Endothelial cell of umbilical vein (primary cell): ENCODE results near the gene LIX1.

Experiments used
- EZH2 ChIP-seq: IDR thresholded peaks from 2 replicates; pipeline ENCODE4 v1.6.1; 2012; ENCODE audit warnings: borderline replicate concordance, low read depth, mild to moderate bottlenecking, moderate library complexity, low read length, inconsistent platforms; ENCODE audit not compliant: severe bottlenecking
- FOS ChIP-seq: IDR thresholded peaks from 2 replicates; pipeline ENCODE4 v1.6.1; 2011; ENCODE audit warnings: mild to moderate bottlenecking, low read length, moderate library complexity, borderline replicate concordance; ENCODE audit not compliant: insufficient read depth
- GATA2 ChIP-seq: IDR thresholded peaks from 2 replicates; pipeline ENCODE4 v1.7.0; 2011; ENCODE audit warnings: low read depth, mild to moderate bottlenecking, moderate library complexity, mixed read lengths, low read length; ENCODE audit not compliant: insufficient read length, insufficient read depth
- JUN ChIP-seq: IDR thresholded peaks from 2 replicates; pipeline ENCODE4 v1.6.1; 2011; ENCODE audit warnings: borderline replicate concordance, low read depth; ENCODE audit not compliant: insufficient read length, insufficient read depth
- MYC ChIP-seq: IDR thresholded peaks from one replicate; pipeline ENCODE4 v1.6.1; 2011; ENCODE audit warnings: mild to moderate bottlenecking, low read depth, low read length
- POLR2A ChIP-seq: IDR thresholded peaks from 2 replicates; pipeline ENCODE4 v1.6.1; 2012; ENCODE audit warnings: low read depth, mild to moderate bottlenecking, control low read depth, low read length
- POLR2AphosphoS5 ChIP-seq: IDR thresholded peaks from 2 replicates; pipeline ENCODE4 v1.6.1; 2012; ENCODE audit warnings: low read depth, mild to moderate bottlenecking, control low read depth, low read length, moderate library complexity; ENCODE audit not compliant: insufficient read depth
- TF ChIP-seq, protein P1 (sequence below), 2 donors: IDR thresholded peaks; 1 replicate in 1 of 2; 2 replicates in 1 of 2; pipeline ENCODE4 v1.5.1; 2011; ENCODE audit warnings: low read length in 2 of 2, mild to moderate bottlenecking in 2 of 2, moderate library complexity in 2 of 2, control low read depth in 1 of 2, inconsistent platforms in 1 of 2, low read depth in 1 of 2; ENCODE audit not compliant: insufficient read depth in 1 of 2; ENCODE audit errors: extremely low read depth in 1 of 2
- TF ChIP-seq, protein P2 (sequence below): IDR thresholded peaks from 2 replicates; pipeline ENCODE4 v1.6.1; 2011; ENCODE audit not compliant: insufficient read depth, insufficient read length

DNA sequence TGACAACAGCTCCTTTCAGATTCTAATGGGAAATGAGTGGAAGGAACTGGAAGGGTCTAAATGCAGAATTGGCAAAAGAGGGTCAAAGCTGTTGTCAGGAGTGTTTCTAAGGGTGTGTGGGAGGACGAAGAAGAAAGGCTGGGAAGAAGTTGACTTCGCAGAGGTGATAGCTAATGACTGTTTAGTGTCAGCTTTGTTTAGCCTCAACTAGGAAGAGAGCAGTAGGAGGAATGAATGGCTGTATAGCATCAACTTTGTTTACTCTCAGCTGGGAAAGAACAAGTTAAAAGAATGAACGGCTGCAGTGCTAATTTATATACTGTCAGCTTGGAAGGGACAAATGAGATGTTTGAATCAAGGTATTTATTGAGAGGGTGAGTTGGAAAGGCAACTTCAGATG, 5.9 kb upstream of the LIX1 start:
- TF ChIP-seq, protein P1, sequence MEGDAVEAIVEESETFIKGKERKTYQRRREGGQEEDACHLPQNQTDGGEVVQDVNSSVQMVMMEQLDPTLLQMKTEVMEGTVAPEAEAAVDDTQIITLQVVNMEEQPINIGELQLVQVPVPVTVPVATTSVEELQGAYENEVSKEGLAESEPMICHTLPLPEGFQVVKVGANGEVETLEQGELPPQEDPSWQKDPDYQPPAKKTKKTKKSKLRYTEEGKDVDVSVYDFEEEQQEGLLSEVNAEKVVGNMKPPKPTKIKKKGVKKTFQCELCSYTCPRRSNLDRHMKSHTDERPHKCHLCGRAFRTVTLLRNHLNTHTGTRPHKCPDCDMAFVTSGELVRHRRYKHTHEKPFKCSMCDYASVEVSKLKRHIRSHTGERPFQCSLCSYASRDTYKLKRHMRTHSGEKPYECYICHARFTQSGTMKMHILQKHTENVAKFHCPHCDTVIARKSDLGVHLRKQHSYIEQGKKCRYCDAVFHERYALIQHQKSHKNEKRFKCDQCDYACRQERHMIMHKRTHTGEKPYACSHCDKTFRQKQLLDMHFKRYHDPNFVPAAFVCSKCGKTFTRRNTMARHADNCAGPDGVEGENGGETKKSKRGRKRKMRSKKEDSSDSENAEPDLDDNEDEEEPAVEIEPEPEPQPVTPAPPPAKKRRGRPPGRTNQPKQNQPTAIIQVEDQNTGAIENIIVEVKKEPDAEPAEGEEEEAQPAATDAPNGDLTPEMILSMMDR (IDR thresholded peaks at IDR 0.05; ENCODE audit: extremely low read depth in 1 of 2, insufficient read depth in 1 of 2, low read depth in 1 of 2, low read length in 2 of 2): no peak
- TF ChIP-seq POLR2A (no peak), EZH2 (no peak), POLR2AphosphoS5 (no peak), GATA2 (no peak), JUN (no peak), MYC (no peak), FOS (no peak)
- TF ChIP-seq, protein P2, sequence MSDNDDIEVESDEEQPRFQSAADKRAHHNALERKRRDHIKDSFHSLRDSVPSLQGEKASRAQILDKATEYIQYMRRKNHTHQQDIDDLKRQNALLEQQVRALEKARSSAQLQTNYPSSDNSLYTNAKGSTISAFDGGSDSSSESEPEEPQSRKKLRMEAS: no peak
